ENCODE results near the gene FAM3B.

FAM3B gene

GRCh38 chr21:41378849-41379248 lies 62.2 kb downstream of the FAM3B start:
- TF ChIP-seq TCF12 (IDR thresholded peaks at IDR 0.05; ENCODE audit: low read depth), result no peak
- TF ChIP-seq FOXM1 (IDR thresholded peaks at IDR 0.05; ENCODE audit: borderline replicate concordance, low read depth), result no peak
- no peak for TF ChIP-seq CEBPB (IDR thresholded peaks at IDR 0.05)
- TF ChIP-seq TEAD4 (IDR thresholded peaks at IDR 0.05), result no peak
- no peak for TF ChIP-seq CREB1 (IDR thresholded peaks at IDR 0.05; ENCODE audit: low read depth)
- no peak for TF ChIP-seq ZBTB7A (IDR thresholded peaks at IDR 0.05; ENCODE audit: low read depth)

- TF ChIP-seq TEAD4 (IDR thresholded peaks at IDR 0.05), result no peak
- no peak for TF ChIP-seq FOXM1 (IDR thresholded peaks at IDR 0.05; ENCODE audit: borderline replicate concordance, low read depth)
- TF ChIP-seq USF1 (IDR thresholded peaks at IDR 0.05), result no peak
- TF ChIP-seq RAD21 (IDR thresholded peaks at IDR 0.05; ENCODE audit: low read depth), result no peak
- no peak for TF ChIP-seq YY1 (IDR thresholded peaks at IDR 0.05; ENCODE audit: low read depth)
- TF ChIP-seq CEBPB (IDR thresholded peaks at IDR 0.05), result no peak
- TF ChIP-seq TAF1 (IDR thresholded peaks at IDR 0.05; ENCODE audit: low read depth), result no peak
- TF ChIP-seq ZBTB7A (IDR thresholded peaks at IDR 0.05; ENCODE audit: low read depth), result no peak
- no peak for TF ChIP-seq TCF12 (IDR thresholded peaks at IDR 0.05; ENCODE audit: low read depth)
- TF ChIP-seq MAX (IDR thresholded peaks at IDR 0.05), result no peak
- no peak for TF ChIP-seq EP300 (IDR thresholded peaks at IDR 0.05; ENCODE audit: borderline replicate concordance)
- TF ChIP-seq EGR1 (IDR thresholded peaks at IDR 0.05), result no peak
- TF ChIP-seq REST (IDR thresholded peaks at IDR 0.05; ENCODE audit: low read depth), result no peak
- no peak for TF ChIP-seq CREB1 (IDR thresholded peaks at IDR 0.05; ENCODE audit: low read depth)
- no peak for TF ChIP-seq NFIC (IDR thresholded peaks at IDR 0.05)
These were observed 63.3 kb downstream of the FAM3B start for GRCh38 chr21:41379901-41380300.

GRCh38 chr21:41381731-41382130 lies 65.1 kb downstream of the FAM3B start:
- no peak for TF ChIP-seq TCF12 (IDR thresholded peaks at IDR 0.05; ENCODE audit: low read depth)
- TF ChIP-seq USF1 (IDR thresholded peaks at IDR 0.05), result no peak
- no peak for TF ChIP-seq RAD21 (IDR thresholded peaks at IDR 0.05; ENCODE audit: low read depth)
- no peak for TF ChIP-seq ZBTB7A (IDR thresholded peaks at IDR 0.05; ENCODE audit: low read depth)
- TF ChIP-seq NFIC (IDR thresholded peaks at IDR 0.05), result no peak
- TF ChIP-seq REST (IDR thresholded peaks at IDR 0.05; ENCODE audit: low read depth), result no peak
- no peak for TF ChIP-seq TAF1 (IDR thresholded peaks at IDR 0.05; ENCODE audit: low read depth)
- TF ChIP-seq YY1 (IDR thresholded peaks at IDR 0.05; ENCODE audit: low read depth), result no peak
- no peak for TF ChIP-seq TEAD4 (IDR thresholded peaks at IDR 0.05)
- TF ChIP-seq CREB1 (IDR thresholded peaks at IDR 0.05; ENCODE audit: low read depth), result no peak
- no peak for TF ChIP-seq EP300 (IDR thresholded peaks at IDR 0.05; ENCODE audit: borderline replicate concordance)
- TF ChIP-seq EGR1 (IDR thresholded peaks at IDR 0.05), result no peak
- TF ChIP-seq FOXM1 (IDR thresholded peaks at IDR 0.05; ENCODE audit: borderline replicate concordance, low read depth), result no peak
- no peak for TF ChIP-seq MAX (IDR thresholded peaks at IDR 0.05)
- no peak for TF ChIP-seq CEBPB (IDR thresholded peaks at IDR 0.05)

GRCh38 chr21:41387042-41387819 lies 70.6 kb downstream of the FAM3B start:
- TF ChIP-seq REST (IDR thresholded peaks at IDR 0.05; ENCODE audit: low read depth) (no peak), YY1 (IDR thresholded peaks at IDR 0.05; ENCODE audit: low read depth) (no peak), EP300 (IDR thresholded peaks at IDR 0.05; ENCODE audit: borderline replicate concordance) (no peak), EGR1 (IDR thresholded peaks at IDR 0.05) (no peak), FOXM1 (IDR thresholded peaks at IDR 0.05; ENCODE audit: borderline replicate concordance, low read depth) (no peak), USF1 (IDR thresholded peaks at IDR 0.05) (no peak), TEAD4 (IDR thresholded peaks at IDR 0.05) (no peak), ZBTB7A (IDR thresholded peaks at IDR 0.05; ENCODE audit: low read depth) (no peak), CREB1 (IDR thresholded peaks at IDR 0.05; ENCODE audit: low read depth) (no peak), CEBPB (IDR thresholded peaks at IDR 0.05) (no peak), MAX (IDR thresholded peaks at IDR 0.05) (no peak)
